Measurements from ENCODE around the gene SMNDC1.
"Not testable (repeated sequence)": the region's sequence is repeated elsewhere in the genome, so short reads cannot be mapped to it uniquely, and the experiment has no call there.

The SMNDC1 gene

DNA sequence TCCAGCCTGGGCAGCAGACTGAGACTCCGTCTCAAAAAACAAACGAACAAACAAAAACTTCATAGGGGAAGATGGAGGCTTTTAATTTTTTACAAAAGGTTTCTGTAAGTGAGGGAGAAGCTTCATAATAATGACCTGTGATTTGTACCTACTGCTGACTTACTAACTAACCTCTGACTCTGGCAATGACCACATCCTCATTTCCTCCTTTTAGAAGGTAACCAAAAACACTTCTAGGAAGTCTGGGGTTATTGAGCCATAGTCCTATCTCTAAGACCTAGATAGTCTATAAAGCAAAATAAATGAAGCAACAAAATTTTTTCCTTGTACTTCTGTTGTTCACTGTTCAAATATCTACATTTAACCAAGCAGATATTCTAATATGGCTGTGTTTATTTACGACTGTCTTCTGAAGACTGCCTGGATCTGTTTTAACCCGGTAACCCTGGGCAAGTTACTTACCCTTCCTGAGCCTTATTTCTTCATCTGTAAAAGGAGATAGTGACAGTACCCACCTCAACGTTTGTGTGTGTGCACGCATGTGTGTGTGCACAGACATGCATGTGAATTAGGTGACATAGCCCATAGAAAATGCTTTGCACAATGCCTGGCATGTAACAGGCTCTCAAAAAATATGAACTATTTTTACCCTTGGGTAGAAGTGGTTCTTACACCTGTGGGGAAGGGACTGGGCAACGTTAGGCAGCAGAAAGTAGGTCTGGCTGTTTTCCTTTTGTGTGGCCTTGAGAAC is 30.8 kb upstream of the SMNDC1 start:
- Histone ChIP-seq H3K9me3 (ENCODE audit: low read depth, low read length) (no peaks in the 10 kb centered on the region), H3K9ac (ENCODE audit: insufficient read length) (no peak overlapping the region), H3K4me3 (no peak overlapping the region), H3K36me3 (ENCODE audit: insufficient read depth, low read length) (no peaks in the 10 kb centered on the region), H3K27ac (no peak overlapping the region)
- TF ChIP-seq EZH2 (IDR thresholded peaks at IDR 0.05): no peak
- no peak for TF ChIP-seq POLR2AphosphoS5 (IDR thresholded peaks at IDR 0.05; ENCODE audit: borderline replicate concordance, low read depth, low read length)
- no peak for TF ChIP-seq FOXP2 (optimal IDR thresholded peaks at IDR 0.05; ENCODE audit: control extremely low read depth, extremely low read length, insufficient read depth)
- no peak for DNase-seq (ENCODE audit: low read depth, low spot score)

DNA sequence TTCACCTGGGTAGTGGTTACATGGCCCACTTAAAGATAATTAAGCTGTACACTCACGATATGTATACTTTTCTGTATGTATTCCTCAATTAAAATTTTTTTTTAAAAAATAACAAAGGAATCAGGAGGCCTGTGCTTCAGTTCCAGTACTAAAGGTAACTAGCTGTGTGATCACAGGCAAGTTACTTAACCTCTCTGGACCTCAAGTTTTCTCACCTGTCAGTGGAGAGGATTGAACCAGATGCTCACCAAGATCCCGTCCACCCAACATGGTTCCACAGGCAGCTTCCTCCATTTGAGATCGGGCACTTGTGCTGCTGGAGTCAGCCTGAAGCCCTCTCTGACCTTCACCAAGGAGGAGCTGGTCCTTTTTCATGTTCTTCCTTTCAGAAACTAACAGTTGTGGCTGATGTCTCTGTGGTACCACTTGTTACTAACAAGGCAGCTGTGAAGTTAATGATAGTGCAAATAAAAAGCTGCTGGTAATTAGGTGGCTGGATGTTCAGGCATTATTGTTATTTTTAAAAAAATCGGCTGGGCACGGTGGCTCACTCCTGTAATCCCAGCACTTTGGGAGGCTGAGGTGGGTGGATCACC is 29.4 kb upstream of the SMNDC1 start:
- Histone ChIP-seq H3K4me3 (no peak overlapping the region), H3K9me3 (ENCODE audit: low read depth, low read length) (no peaks in the 10 kb centered on the region), H3K9ac (ENCODE audit: insufficient read length) (no peak overlapping the region), H3K36me3 (ENCODE audit: insufficient read depth, low read length) (no peaks in the 10 kb centered on the region), H3K27ac (no peak overlapping the region)
- TF ChIP-seq POLR2AphosphoS5 (IDR thresholded peaks at IDR 0.05; ENCODE audit: borderline replicate concordance, low read depth, low read length) (no peak), EZH2 (IDR thresholded peaks at IDR 0.05) (no peak), FOXP2 (optimal IDR thresholded peaks at IDR 0.05; ENCODE audit: control extremely low read depth, extremely low read length, insufficient read depth) (no peak)
- DNase-seq (ENCODE audit: low read depth, low spot score): no peak

DNA sequence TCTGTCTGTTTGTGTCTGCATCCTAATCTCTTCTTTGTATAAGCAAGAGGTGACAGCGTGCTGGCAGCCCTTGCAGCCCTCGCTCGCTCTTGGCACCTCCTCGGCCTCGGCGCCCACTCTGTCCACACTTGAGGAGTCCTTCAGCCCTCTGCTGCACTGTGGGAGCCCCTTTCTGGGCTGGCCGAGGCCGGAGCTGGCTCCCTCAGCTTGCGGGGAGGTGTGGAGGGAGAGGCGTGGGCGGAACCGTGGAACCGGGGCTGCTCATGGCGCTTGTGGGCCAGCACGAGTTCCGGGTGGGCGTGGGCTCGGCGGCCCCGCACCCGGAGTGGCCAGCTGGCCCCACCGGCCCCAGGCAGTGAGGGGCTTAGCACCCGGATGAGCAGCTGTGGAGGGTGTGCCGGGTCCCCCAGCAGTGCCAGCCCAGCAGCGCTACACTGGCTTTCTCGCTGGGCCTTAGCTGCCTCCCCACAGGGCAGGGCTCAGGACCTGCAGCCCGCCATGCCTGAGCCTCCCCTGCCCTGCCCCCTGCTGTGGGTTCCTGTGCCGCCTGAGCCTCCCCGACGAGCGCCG is 26.6 kb upstream of the SMNDC1 start:
- not testable (repeated sequence) for H3K9ac ChIP-seq (ENCODE audit: insufficient read length); DNase-seq (ENCODE audit: low read depth, low spot score); H3K27ac ChIP-seq; H3K9me3 ChIP-seq (ENCODE audit: low read depth, low read length); H3K4me3 ChIP-seq; H3K36me3 ChIP-seq (ENCODE audit: insufficient read depth, low read length)

DNA sequence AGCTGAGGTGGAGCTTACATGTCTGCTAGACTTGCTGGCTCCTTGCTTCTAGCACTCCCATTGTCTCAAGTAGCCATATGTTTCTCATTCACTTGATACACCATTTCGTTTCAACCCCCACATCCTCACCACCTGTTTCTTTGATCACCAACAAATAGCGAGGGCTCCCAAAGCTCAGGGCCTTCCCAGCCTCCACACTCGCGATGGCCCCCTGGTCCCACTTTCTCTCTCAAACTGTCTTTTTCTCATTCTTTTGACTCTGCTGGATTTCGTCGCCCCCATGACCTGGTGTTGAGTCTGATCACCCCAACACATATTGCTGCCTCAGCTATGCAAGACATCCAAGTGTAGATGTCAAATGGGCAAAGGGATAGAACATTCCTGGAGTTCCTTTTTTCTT is 26.0 kb upstream of the SMNDC1 start:
- no peak overlapping the region for H3K9ac ChIP-seq (ENCODE audit: insufficient read length)
- H3K36me3 ChIP-seq (ENCODE audit: insufficient read depth, low read length): no peaks in the 10 kb centered on the region
- no peak for TF ChIP-seq EZH2 (IDR thresholded peaks at IDR 0.05)
- TF ChIP-seq POLR2AphosphoS5 (IDR thresholded peaks at IDR 0.05; ENCODE audit: borderline replicate concordance, low read depth, low read length): no peak
- TF ChIP-seq FOXP2 (optimal IDR thresholded peaks at IDR 0.05; ENCODE audit: control extremely low read depth, extremely low read length, insufficient read depth): no peak
- H3K4me3 ChIP-seq: no peak overlapping the region
- no peaks in the 10 kb centered on the region for H3K9me3 ChIP-seq (ENCODE audit: low read depth, low read length)
- no peak for DNase-seq (ENCODE audit: low read depth, low spot score)
- H3K27ac ChIP-seq: no peak overlapping the region

DNA sequence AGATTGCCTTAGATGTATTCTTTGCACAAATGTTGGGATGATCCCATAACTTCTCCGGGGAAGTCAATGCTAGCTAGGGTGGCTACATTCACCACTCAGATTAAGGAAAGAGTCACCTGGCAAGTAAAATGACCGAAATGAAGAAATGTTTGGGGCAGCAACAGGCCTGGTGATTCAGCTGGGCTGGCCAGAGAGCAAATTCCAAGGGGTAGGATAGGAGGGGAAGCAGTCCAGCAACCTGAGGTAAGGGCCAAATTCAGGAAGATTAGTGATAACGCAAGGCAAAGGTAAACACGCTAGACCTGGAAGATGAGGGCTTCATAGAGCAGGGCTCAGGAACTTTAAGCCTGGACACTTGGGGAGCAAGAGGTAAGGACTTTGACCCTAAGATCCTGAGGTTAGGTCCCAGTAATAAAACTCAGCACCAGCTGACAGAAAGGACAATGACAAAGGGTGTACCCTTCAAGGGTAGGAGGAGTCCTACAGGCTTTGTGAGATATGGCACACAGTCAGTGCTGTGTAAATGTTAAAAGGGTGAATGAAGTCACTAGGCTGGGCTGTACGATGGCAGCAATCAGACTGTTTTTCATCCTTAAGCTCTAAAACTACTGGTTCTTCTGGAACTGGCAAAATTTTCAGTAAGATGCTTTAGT is 22.7 kb upstream of the SMNDC1 start:
- H3K27ac ChIP-seq: no peak overlapping the region
- no peak for TF ChIP-seq EZH2 (IDR thresholded peaks at IDR 0.05)
- no peak for TF ChIP-seq FOXP2 (optimal IDR thresholded peaks at IDR 0.05; ENCODE audit: control extremely low read depth, extremely low read length, insufficient read depth)
- TF ChIP-seq POLR2AphosphoS5 (IDR thresholded peaks at IDR 0.05; ENCODE audit: borderline replicate concordance, low read depth, low read length): no peak

DNA sequence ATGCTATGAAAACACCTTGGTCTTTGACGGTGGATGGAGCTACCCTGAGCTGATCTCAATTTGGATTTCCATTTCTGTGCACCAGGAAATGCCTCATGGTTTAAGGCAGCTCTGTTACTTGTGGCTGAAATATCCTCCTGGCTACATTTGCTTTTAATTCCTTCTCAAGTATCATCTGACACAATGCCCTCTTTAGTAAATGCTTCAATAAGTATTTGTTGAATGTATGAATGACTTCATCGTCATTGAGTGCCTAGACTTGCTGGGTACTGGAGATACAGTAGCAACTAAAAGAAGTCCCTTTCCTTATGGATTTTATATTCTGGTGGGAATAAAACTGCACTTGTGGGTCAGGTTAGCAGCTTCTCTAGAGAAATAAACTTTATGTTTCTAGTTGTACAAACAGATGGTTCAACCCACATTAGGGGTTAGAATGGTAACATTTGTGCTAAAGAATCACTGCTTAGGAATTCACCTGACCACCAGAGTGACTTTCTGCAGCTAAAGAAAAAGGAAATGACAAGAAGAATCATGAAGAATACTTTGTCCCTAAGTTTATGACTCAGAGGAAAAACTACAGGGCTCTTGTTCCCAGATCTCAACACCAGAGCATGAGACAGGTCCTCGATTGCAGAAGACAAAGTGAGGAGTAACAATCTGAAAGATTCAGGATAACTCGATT is 21.8 kb upstream of the SMNDC1 start:
- H3K9me3 ChIP-seq (ENCODE audit: low read depth, low read length): no peaks in the 10 kb centered on the region
- no peak overlapping the region for H3K27ac ChIP-seq
- no peak overlapping the region for H3K4me3 ChIP-seq
- no peaks in the 10 kb centered on the region for H3K36me3 ChIP-seq (ENCODE audit: insufficient read depth, low read length)
- no peak for DNase-seq (ENCODE audit: low read depth, low spot score)
- no peak overlapping the region for H3K9ac ChIP-seq (ENCODE audit: insufficient read length)
- TF ChIP-seq FOXP2 (optimal IDR thresholded peaks at IDR 0.05; ENCODE audit: control extremely low read depth, extremely low read length, insufficient read depth) (no peak), POLR2AphosphoS5 (IDR thresholded peaks at IDR 0.05; ENCODE audit: borderline replicate concordance, low read depth, low read length) (no peak), EZH2 (IDR thresholded peaks at IDR 0.05) (no peak)

More for the DNA sequence above, 22.7 kb upstream of the SMNDC1 start:
- Histone ChIP-seq H3K9ac (ENCODE audit: insufficient read length) (no peak overlapping the region), H3K36me3 (ENCODE audit: insufficient read depth, low read length) (no peaks in the 10 kb centered on the region), H3K4me3 (no peak overlapping the region), H3K9me3 (ENCODE audit: low read depth, low read length) (no peaks in the 10 kb centered on the region)
- no peak for DNase-seq (ENCODE audit: low read depth, low spot score)

DNA sequence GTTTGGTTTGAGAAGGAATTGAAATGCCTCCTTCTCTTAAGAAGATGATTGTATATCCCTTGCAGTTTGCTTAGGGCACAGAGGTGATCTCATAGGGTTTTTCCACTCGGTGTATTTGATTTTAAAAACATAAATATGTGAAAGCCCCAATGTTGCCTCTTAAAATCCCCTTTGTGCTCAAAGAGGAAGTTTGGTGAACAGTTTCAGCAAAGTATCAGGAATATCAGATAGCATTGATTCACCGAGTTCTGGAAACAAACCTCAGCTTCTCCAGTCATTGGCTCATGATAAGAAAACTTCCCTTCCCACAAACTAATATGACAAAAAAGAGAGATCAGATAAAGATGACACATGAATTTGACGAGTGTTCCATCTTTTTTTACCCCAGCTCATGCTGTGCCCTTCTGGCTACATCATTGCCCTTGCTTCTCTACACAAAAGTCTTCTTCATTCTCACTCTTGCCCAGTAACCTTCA is 20.1 kb upstream of the SMNDC1 start:
- H3K4me3 ChIP-seq: no peak overlapping the region
- no peaks in the 10 kb centered on the region for H3K9me3 ChIP-seq (ENCODE audit: low read depth, low read length)
- no peak for TF ChIP-seq POLR2AphosphoS5 (IDR thresholded peaks at IDR 0.05; ENCODE audit: borderline replicate concordance, low read depth, low read length)
- no peak for TF ChIP-seq FOXP2 (optimal IDR thresholded peaks at IDR 0.05; ENCODE audit: control extremely low read depth, extremely low read length, insufficient read depth)
- no peak for TF ChIP-seq EZH2 (IDR thresholded peaks at IDR 0.05)
- no peak overlapping the region for H3K27ac ChIP-seq
- no peak overlapping the region for H3K9ac ChIP-seq (ENCODE audit: insufficient read length)
- no peaks in the 10 kb centered on the region for H3K36me3 ChIP-seq (ENCODE audit: insufficient read depth, low read length)
- DNase-seq (ENCODE audit: low read depth, low spot score): no peak

Data from SK-N-MC (cell line).